ENCODE results near the gene ANKRD11.

The ANKRD11 gene

GRCh38 chr16:89377453-89377848 lies 112.9 kb downstream of the ANKRD11 start:
- no peak overlapping the region for H3K27ac ChIP-seq
- TF ChIP-seq, protein P1, sequence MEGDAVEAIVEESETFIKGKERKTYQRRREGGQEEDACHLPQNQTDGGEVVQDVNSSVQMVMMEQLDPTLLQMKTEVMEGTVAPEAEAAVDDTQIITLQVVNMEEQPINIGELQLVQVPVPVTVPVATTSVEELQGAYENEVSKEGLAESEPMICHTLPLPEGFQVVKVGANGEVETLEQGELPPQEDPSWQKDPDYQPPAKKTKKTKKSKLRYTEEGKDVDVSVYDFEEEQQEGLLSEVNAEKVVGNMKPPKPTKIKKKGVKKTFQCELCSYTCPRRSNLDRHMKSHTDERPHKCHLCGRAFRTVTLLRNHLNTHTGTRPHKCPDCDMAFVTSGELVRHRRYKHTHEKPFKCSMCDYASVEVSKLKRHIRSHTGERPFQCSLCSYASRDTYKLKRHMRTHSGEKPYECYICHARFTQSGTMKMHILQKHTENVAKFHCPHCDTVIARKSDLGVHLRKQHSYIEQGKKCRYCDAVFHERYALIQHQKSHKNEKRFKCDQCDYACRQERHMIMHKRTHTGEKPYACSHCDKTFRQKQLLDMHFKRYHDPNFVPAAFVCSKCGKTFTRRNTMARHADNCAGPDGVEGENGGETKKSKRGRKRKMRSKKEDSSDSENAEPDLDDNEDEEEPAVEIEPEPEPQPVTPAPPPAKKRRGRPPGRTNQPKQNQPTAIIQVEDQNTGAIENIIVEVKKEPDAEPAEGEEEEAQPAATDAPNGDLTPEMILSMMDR (IDR thresholded peaks at IDR 0.05): no peak
- no peak for TF ChIP-seq ZFX (IDR thresholded peaks at IDR 0.05; ENCODE audit: borderline replicate concordance)

DNA sequence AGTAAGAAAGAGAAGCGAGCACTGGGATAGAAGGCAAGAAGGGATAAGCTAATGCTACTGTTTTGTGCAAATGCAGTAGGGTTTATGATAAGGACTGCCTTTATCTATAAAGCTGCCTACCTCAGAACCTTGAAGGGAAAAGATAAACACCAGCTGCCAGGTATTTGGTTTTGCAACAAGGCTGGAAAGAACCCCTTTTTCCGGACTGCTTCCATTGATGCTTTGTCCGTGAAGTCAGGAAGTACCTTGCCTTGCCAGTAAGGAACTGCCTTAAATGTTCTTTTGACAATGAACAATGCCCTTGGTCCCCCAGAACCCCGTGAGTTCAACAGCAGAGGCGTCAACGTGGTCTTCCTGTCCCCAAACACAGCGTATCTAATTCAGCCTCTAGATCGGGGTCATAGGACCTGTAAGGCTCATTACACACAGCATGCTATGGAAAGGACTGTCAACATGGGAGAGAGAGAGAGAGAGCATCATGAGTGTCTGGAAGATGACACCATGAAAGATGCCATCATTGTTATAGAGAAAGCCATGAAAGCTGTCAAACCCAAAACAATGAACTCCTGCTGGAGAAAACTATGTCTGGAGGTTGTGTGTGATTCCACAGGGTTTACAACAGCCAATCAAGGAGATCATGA lies 113.4 kb downstream of the ANKRD11 start:
- no peak overlapping the region for H3K27ac ChIP-seq
- TF ChIP-seq, protein P1 (IDR thresholded peaks at IDR 0.05): no peak
- TF ChIP-seq ZFX (IDR thresholded peaks at IDR 0.05; ENCODE audit: borderline replicate concordance): no peak

DNA sequence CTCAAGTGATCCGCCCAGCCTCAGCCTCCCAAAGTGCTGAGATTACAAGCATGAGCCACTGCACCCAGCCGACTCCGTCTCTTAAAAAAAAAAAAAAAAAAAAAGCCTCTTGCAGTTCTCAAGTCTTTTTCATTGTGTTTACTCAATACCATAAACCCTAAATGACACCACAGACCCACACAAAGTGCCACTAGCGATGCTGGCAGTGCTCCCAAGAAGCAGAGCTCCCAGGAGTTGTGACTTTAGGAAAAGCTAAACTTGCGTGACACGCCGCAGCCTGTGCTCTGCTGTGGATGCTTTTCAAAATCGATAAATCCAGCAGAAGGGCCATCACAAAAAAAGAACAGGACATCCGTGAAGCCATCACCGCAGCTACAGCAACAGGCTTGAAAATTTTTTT lies 114.7 kb downstream of the ANKRD11 start:
- no peak overlapping the region for H3K27ac ChIP-seq
- TF ChIP-seq ZFX (IDR thresholded peaks at IDR 0.05; ENCODE audit: borderline replicate concordance): no peak
- TF ChIP-seq, protein P1 (IDR thresholded peaks at IDR 0.05): no peak

DNA sequence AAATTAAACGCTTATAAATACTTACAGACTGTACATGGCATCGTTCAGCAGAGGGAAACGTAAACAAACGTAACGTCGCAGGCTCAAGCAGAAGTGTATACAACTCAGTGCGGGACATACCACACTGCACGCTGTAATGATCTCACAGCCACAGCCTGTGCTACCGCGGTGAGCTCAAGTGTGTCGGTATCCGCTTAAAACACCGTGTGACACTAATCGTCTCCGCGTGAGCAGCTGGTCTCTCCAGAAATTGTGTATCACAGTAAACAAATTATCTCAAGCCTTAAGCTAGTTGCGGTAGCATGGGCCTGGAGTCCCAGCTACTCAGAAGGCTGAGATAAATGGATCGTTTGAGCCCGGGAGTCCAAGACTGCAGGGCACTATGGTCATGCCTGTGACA lies 115.3 kb downstream of the ANKRD11 start:
- no peak for TF ChIP-seq ZFX (IDR thresholded peaks at IDR 0.05; ENCODE audit: borderline replicate concordance)
- TF ChIP-seq, protein P1 (IDR thresholded peaks at IDR 0.05): no peak
- H3K27ac ChIP-seq: no peak overlapping the region

DNA sequence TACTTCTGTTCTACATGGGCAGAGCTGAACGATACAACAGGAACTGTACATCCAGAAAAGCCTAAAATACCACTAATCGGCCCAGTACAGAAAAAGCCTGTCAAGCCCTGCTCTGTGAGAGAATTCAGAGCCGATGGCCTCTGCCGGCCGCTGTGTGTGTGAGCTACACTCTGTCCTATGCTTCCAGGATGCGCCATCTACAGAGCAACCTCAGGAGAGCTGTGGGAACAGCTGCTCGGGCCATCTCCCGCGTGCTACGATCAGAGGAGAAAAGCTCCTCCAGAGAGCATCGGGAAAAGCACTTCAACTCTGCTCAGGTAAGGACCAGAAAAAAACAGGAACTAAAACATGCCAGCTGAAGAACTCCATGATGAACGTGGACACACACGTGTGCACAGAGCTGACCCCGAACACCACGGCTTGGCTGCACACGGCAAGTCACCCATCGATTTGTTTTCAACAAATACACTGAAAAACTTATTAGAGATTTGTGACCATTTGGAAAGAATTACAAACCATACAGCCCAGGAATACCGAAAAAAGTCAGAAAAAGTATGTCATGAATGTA lies 115.9 kb downstream of the ANKRD11 start:
- H3K27ac ChIP-seq: no peak overlapping the region
- TF ChIP-seq ZFX (IDR thresholded peaks at IDR 0.05; ENCODE audit: borderline replicate concordance): no peak
- TF ChIP-seq, protein P1 (IDR thresholded peaks at IDR 0.05): no peak

DNA sequence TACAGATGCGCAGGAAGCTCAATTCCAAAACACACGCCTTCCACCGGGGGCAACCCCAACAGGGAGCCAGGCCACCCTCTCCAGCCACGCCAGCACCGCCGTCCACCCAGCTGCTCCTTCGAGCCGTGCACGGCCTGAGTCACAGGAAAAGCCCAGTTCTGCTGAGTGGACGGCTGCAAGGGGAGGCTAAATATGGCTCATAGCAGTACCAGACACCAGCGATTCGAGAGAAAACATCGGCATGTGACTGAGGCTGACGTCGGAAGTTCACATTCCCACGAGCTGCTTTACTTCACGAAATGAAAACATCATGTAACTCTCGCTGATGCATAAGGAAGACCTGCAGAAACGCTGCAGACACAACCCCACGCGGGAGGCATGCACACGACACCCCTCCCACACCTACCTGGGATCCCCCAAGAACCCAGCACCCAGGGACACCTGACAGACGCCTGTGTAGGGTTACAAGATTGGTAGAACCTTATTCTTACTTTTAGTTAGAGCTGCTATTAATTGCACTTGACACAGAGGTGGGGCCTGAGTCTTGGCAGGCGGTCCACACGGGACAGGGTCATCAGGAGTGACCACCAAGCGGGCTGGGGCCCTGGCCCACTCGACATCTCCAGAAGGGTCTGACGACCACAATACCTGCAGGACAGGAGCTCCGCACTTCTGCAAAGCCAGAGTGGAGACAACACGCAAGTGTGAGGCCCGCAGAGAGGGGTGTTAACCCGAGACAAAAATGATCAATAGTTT lies 116.8 kb downstream of the ANKRD11 start:
- TF ChIP-seq, protein P1 (IDR thresholded peaks at IDR 0.05): no peak
- no peak for TF ChIP-seq ZFX (IDR thresholded peaks at IDR 0.05; ENCODE audit: borderline replicate concordance)
- no peak overlapping the region for H3K27ac ChIP-seq

Data from 22Rv1 (cell line).